GM12875 (cell line): ENCODE data around the gene SFMBT1.

Experiments
- H3K4me3 ChIP-seq: one replicate; pipeline ENCODE4 v1.5.1; 2011; ENCODE audit warnings: low read depth, low read length, control low read depth
- CTCF ChIP-seq: IDR thresholded peaks from 2 replicates; pipeline ENCODE4 v1.5.1; 2011; ENCODE audit warnings: low read depth, mild to moderate bottlenecking, control low read depth, inconsistent platforms, low read length, moderate library complexity, borderline replicate concordance; ENCODE audit not compliant: insufficient read depth

SFMBT1 gene

GRCh38 chr3:52983828-52984227, 62.0 kb downstream of the SFMBT1 start:
- no peak for TF ChIP-seq CTCF
- no peak overlapping the region for H3K4me3 ChIP-seq

- no peak for TF ChIP-seq CTCF
- H3K4me3 ChIP-seq = no peak overlapping the region
Observed at GRCh38 chr3:52983336-52983807, 62.5 kb downstream of the SFMBT1 start.

GRCh38 chr3:52982839-52983238, 63.0 kb downstream of the SFMBT1 start:
- no peak for TF ChIP-seq CTCF
- no peak overlapping the region for H3K4me3 ChIP-seq

DNA sequence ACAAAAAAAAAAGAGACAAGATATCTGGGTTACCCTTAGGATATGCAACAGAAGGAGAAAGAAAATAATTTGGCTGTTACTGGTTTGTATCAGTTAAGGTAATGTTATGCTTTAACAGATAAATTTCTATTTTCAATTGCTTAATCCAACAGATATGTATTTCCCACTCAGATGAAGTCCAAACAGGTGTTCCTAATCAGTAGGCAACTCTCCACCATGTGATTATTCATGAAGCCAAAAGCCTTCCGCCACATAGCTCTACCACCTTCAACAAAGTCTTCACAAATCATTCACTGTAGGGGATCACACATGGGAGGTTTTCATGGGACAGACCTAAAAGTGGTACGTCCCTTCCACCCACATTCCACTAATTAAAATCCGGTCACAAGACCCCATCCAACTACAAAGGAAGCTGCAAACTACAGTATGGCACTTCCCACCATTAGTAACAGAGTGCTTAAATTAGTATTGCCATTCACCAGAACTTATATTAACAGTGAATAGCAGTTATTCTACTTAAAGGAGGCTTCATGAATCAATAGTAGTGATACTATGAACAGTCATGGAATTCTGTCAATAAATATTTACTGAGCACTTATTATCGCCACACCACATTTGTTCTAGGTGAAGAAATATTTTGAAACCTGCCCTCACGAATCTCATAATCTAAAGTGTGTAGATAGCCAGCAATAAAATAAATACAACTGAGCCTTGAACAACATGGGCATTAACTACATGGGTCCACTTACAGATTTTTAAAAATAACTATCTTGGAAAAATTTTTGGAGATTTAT, 66.5 kb downstream of the SFMBT1 start:
- H3K4me3 ChIP-seq = no peak overlapping the region
- no peak for TF ChIP-seq CTCF

- H3K4me3 ChIP-seq = no peak overlapping the region
- TF ChIP-seq CTCF = no peak
Observed at GRCh38 chr3:52978109-52978754, 67.6 kb downstream of the SFMBT1 start.

GRCh38 chr3:52973806-52974205, 72.1 kb downstream of the SFMBT1 start:
- no peak for TF ChIP-seq CTCF
- H3K4me3 ChIP-seq = no peak overlapping the region

GRCh38 chr3:52971895-52972294, 74.0 kb downstream of the SFMBT1 start:
- TF ChIP-seq CTCF = no peak
- H3K4me3 ChIP-seq = no peak overlapping the region
